Tibial nerve (tissue), 4 donors: ENCODE results near the gene TMEM63C.

Source experiments
- EP300 ChIP-seq, 2 donors: sonication (generic); formaldehyde crosslinking; IDR thresholded peaks; one replicate each; pipeline ENCODE4 v1.6.1; 2017; ENCODE audit warnings: antibody characterized with exemption in 2 of 2, mild to moderate bottlenecking in 1 of 2
- POLR2A ChIP-seq, 2 donors: fragments of 450-650 bp; IDR thresholded peaks; one replicate each; pipeline ENCODE4 v1.6.1; 2017; ENCODE audit warnings: antibody characterized with exemption in 2 of 2, mild to moderate bottlenecking in 2 of 2, moderate library complexity in 2 of 2
- TF ChIP-seq, protein P1 (sequence below), 5 experiments: fragments of 200-600 bp in 3 of 5; fragments of 450-650 bp in 2 of 5; sonication (generic) in 3 of 5; IDR thresholded peaks; one replicate each; pipeline ENCODE4 v1.5.1; 2016 to 2019; ENCODE audit warnings: antibody characterized with exemption in 5 of 5, mild to moderate bottlenecking in 3 of 5, moderate library complexity in 2 of 5

DNA sequence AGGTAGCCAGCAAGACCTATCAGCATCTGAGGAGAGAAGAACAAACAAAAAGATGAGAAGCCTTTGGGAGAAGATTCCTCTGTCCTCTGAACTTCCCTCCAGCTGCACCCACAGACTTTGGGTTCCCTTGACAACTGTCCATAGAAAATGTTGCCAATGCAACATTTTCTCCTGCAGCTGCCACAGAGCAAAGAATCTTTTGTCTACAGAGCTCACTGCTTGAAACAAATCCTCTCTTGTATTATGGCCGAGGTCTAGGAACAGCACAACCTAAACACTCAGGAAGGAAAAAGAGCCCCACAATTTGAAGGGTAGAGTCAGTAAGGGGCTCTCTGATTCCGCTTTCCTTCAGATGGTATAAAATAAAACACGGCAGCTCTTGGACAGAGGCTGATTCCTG, 124.8 kb downstream of the TMEM63C start:
- TF ChIP-seq, protein P1, sequence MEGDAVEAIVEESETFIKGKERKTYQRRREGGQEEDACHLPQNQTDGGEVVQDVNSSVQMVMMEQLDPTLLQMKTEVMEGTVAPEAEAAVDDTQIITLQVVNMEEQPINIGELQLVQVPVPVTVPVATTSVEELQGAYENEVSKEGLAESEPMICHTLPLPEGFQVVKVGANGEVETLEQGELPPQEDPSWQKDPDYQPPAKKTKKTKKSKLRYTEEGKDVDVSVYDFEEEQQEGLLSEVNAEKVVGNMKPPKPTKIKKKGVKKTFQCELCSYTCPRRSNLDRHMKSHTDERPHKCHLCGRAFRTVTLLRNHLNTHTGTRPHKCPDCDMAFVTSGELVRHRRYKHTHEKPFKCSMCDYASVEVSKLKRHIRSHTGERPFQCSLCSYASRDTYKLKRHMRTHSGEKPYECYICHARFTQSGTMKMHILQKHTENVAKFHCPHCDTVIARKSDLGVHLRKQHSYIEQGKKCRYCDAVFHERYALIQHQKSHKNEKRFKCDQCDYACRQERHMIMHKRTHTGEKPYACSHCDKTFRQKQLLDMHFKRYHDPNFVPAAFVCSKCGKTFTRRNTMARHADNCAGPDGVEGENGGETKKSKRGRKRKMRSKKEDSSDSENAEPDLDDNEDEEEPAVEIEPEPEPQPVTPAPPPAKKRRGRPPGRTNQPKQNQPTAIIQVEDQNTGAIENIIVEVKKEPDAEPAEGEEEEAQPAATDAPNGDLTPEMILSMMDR (IDR thresholded peaks at IDR 0.05): no peak
- TF ChIP-seq POLR2A (IDR thresholded peaks at IDR 0.05): no peak
- peak in 1 of 2 donors; percentile 42 for TF ChIP-seq EP300 (IDR thresholded peaks at IDR 0.05)
